Activated CD8-positive, alpha-beta memory T cell treated with anti-CD3 and anti-CD28 coated beads, Interleukin-2, amount 50 U/mL, for 24 hours (primary cell): ENCODE measurements around the gene SOHLH1.

ENCODE experiments used
- DNase-seq: peaks from one replicate; pipeline ENCODE4 v3.0.0-alpha.2; 2020; ENCODE audit errors: extremely low read depth

The SOHLH1 gene

DNA sequence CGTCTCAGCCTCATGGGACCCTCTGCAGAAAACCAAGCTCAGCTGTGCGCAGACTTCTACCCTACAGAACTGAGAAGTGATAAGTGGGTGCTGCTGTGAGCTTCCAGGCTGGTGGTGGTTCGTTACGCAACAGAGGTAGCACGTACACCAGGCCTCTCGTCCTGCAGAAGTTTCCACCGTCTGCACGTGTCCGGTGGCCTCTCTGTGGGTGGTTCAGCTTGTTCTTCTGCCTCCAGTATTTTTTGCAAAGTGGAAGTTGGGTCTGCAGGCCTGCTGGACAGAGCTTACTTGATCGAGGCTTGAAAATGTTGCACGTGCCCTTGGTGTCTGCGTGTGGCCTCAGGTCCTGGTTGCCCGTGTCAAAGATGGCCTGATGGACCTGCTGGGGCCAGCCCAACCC lies 30.2 kb upstream of the SOHLH1 start:
- no peak for DNase-seq

DNA sequence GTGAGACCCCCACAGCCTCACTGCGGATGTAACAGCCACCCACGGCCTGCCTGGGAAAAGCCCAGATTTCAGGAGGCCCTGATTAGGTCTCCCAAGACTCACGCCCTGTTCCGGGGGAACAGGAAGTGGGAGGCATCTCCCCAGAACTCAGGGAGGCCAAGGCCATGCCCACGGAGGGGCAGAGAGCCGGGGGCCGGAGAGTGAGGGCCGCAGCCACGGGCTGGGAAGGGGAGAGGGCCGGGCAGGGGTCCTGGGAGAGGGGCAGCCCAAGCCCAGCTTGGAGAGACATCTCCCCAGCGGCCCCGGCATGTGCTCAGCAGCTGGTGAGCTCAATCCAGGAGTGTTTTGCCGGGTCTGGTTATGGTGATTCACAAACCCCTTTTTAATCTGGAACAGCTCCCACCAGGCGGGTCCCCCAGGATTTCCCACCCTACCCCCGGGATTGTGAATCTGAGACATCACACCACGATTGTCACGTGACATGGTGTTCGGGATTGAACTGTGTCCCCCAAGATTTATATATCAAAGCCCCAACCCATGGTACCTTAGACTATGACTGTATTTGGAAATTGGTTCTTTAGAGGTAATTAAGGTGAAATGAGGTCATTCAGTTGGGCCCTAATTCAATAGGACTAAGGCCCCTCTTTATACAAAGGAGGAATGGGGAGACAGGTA lies 29.3 kb upstream of the SOHLH1 start:
- DNase-seq = no peak

DNA sequence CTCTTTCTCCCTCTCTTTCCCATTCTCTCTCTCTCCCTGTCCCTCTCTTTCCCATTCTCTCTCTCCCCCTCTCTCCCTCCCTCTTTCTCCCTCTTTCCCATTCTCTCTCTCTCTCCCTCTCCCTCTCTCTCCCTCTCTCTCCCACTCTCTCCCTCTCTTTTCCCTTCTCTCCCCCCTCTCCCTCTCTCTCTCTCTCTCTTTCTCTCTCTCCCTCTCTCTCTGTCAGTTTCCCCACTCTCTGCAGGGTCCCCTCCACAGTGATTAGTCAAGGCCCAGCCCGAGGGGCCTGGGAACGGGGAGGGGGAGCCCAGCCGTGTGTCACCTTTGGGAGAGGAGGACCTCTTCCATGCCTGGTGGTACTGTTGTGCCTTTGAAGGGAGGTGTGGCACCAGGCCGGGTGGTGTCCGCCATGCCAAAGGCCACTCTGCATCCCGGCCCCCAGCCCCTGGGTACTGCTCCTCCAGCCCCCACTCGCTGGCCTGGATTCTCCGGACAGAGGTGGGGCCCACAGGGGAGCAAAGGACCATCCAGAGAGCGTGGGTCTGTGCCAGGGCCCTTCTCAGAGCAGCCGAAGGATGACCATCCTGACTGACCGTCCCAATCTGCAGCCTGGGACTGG lies 28.1 kb upstream of the SOHLH1 start:
- no peak for DNase-seq

DNA sequence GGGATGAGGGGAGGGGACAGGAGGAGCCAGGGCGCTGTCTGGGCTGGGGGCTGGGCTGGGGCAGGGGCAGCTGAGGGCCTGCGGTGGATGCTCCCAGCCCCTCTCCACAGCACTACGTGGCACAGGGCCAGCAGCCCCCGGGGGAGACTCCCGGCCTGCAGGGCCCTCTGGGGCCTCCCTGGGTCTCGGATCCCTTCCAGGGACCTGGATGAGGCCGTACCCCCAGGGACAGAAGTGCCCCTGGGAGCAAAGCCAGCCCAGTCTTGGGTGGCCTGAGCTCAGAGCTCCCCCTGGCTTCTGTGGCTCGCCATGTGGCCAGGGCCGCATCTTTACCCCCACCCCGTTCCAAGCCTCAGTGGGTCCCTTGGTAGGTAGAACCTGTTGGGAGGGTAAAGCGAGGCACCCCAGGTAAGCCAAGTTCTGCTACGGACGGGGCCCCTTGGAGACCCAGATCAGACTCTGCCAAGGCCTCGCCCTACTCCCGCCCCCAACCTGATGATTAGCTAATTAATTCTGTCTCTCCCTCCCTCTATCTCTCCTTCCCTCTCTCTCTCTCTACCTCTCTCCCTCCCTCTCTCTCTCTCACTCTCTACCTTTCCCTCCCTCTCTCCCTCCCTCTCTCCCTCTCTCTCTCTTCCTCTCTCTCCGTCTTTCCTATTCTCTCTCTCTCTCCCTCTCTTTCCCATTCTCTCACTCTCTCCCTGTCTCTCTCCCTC lies 27.0 kb upstream of the SOHLH1 start:
- no peak for DNase-seq

DNA sequence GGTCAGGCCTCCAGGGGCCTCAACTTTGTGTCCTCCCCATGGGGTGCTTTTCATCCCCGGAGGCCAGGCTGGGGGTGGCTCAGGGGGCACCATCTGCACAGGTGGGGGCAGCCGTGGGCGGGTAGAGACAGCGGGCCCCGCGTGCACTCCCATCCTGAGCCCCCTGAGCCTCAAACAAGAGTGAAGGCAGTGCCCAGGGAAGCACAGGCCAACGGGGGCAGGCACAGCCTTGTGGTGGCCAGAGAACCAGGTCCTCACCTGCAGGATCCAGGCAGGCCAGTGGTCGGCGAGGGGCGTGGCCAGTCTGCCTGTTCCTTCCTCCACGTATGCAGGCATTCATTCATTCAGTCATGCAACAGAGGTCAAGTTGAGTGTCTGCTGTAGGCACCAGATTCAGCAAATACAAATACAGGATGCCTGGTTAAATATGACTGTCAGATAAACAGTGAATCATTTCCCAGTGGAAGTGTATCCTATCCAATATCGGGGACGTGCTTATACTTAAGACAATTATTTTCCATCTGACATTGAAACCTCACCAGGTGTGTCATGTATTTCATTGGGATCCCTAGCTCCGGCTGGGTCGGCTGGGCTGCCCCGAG lies 25.0 kb upstream of the SOHLH1 start:
- no peak for DNase-seq

DNA sequence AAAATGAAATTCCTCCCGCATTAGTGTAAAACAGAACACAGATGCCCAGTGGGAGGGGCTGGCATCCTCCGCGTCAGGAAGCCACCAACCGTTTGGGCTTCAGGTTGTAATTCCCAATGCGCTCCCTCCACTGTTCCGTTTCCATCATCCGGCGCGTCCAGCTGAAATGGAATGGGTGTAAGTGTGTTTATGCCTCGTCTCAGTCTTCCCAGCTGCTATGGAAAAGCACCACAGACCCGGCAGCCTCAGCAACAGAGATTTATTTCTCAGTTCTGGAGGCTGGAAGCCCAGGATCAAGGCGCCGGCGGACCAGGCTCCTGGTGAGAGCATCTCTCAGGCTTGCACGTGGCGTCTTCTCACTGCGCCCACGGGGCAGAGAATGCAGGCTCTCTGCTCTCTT lies 23.1 kb upstream of the SOHLH1 start:
- no peak for DNase-seq

DNA sequence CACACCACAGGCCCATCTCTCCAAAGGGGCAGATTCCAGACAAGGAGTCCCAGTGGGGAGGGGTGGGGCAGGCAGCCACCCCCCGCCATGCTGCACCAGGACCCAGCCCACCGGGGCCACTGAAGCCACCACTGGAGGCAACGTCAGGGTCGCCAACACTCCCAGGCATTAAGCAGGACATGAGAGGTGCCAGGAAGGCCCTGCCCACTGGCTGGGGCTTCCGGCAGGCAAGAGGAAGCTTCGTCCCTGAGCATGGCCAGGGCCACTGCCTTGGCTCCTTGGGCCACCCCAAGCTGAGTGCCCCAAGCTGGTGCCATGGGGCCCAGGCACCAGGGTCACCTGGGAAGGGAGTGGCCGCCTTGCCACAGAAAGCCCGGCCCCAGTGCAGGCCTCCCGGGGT lies 20.2 kb upstream of the SOHLH1 start:
- DNase-seq = no peak

DNA sequence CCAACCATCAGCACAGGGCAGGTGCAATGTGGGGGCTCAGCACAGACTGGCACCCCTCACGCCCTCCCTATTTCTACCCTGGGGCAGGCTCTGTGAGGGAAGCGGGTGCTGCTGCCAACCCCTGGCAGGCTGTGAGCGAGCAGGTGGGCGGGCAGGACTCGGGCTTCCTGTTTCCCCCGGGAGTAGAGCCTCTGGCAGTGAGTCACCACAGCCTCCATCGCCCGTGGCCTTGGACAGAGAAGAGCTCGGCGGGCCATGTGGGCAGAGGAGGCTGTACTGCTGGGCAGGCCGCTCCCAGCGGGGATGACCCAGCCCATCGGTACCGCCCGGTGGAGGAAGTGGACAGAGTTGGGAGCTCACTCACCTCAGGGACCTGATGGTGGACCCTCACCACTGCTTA lies 19.3 kb upstream of the SOHLH1 start:
- DNase-seq = no peak

DNA sequence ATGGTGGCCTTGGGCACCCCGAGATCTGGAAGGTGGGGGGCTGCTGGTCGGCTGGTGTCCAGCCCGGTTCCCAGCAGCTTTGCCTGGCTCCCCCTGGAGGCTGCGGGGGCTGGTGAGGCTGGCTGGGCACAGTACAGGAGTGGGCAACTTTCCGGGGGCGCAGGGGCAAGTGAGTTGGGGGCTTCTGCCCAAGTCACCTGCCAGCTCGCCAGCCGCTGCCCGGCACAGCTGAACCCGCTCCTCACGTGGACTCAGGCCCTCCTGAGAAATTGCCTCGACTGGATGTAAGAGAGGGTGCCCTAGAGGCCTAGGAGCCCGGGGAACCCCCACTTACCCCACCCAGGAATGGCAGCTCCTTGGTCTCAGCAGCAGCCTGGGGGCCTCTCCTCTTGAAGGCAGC lies 18.1 kb upstream of the SOHLH1 start:
- no peak for DNase-seq

DNA sequence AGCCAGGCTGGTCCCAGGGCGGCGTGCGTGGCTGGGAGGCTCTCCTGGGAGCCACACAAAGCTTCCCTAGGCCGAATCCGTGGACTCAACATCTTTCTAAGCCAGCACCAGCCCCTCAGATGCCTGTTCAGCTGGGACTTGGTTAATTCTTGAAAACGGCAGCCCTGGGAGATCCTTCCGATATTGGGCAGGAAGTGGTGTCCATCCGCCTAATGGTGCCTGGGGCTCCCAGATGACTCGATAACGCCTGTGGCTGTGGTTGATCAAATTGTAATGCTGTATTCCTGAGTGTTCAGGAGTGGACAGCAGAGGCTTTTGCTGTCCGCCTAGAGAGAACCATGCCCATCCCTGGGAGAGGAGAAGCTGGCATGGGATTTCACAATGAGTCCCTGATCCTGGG lies 16.8 kb upstream of the SOHLH1 start:
- no peak for DNase-seq

DNA sequence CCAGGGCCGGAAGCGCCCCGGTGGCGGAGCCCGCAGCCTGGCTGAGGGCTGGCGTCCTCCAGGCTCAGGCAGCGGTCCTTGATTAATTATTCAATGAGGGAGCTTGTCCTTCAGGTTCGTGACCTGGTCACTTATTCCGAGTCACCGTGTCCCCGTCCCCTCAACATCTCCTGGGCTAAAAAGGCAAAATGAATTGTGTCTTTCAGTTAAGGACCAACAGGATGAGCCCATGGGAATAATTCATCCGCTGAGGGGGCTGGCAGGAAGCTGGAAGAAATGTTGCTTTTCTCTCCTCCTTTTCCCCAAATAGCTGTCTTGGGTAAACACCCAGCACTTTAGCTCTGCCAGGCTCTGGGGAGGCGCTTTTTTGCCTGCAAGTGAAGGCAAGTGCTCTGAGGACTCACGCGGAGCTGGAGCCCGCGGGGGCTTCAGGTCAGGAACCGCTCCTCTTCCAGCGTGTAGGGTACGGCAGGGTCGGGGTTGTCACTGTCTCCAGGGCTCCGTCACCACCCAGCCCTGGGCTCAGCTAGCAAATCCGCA lies 15.8 kb upstream of the SOHLH1 start:
- DNase-seq = no peak

DNA sequence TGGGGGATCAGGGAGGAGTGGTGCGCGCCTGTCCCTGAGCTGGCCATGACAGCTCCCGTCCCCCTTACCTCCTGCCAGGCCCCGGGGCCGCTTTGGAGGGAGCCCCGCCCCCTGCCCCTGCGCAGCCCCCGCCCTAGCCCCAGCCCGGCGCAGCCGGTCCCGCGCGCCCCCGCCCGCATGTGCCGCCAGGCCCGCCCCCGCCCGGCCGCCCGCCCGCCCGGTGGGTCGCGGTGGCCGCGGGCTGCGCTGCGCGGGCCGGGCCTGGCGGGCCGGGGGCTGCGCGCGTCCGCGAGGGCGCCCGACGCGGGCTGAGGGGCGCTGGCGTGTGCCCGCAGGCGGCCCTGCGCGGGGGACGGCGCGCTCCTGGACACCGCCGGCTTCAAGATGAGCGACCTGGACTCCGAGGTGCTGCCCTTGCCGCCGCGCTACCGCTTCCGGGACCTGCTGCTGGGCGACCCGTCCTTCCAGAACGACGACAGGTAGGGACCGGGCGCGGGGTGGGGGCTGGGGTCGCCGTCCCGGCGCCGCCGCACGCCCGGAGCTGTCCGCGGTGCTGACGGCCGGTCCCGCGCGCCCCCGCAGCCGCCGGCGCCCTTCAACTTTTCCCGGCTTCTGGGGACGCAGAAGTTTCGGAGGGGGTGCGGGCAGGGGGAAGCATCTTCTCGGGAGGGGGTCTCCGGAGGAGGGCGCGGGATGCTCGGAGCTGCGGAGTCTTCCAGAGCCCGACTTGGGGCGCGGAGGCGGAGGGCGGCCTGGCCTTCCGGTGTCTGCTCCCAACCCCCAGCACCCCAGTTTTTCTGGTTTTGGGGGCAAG lies 15.2 kb upstream of the SOHLH1 start:
- no peak for DNase-seq

DNA sequence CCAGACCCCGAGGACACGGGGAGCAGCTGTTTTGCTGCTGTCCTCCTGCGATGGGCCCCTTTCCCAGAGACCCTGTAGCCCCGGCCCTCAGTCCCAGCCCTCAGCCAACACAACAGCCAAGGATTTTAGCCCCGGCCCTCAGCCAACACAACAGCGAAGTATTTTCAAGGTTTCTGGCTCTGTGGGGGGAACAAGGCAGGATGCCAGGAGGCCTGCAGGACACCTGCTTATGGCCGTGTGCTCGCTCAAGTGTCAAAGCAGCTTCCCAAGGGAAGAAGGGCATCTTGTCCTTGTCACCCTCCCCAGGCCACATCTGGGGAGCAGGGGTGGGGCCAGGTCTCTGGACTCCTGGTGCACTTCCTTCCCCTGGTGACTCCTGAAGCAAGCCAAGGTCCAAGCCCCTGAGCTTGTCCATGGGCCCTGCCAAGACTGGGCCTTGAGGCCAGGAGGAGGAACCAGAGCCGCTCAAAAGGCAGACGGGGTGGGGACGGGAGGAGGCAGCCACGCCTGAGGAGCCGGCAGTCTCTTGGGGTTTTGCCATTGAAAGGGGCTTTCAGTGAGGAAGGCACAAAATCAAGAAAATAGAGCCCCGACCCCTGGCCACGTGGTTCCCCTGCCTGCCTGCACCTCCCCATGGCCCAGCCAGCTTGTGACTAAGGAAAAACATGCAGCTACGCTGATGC lies 13.5 kb upstream of the SOHLH1 start:
- no peak for DNase-seq

DNA sequence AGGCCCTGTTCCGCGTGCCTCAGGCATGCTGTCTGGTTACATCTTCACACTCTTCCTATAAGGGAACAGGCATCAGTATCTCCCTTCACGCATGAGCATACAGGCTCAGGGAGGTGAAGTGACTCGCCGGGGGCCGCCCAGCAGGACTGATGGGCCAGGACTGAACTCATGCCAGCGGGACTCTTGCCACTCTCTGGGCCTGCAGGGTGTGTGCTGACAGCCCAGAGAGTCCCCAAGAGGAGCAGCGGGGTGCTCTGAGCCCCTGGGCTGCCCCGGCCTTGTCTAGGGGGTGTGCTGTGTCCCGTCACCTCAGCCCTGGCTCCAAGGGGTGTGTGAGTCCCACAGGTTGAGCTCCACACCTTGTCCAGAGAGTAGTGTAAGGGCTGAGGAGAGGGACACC lies 12.6 kb upstream of the SOHLH1 start:
- no peak for DNase-seq

DNA sequence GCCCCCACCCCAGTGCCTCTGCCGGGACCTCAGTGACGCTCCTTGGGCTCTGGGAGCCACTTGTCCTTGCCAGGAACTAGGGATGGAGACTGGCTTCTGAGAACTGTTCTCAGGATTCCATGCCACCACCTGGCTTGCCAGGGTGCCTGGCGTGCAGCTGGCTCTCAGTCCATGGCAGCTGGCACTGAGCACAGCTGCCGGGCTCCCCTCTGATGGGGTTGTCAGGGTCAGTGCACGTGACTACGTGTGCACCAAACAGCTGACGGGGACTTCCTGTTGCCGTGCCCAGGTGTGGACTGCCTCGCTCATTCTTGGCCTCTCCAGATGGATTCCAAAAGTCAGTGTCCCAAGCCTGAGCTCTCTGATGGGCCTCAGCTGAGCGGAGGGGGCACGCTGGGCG lies 12.1 kb upstream of the SOHLH1 start:
- no peak for DNase-seq

DNA sequence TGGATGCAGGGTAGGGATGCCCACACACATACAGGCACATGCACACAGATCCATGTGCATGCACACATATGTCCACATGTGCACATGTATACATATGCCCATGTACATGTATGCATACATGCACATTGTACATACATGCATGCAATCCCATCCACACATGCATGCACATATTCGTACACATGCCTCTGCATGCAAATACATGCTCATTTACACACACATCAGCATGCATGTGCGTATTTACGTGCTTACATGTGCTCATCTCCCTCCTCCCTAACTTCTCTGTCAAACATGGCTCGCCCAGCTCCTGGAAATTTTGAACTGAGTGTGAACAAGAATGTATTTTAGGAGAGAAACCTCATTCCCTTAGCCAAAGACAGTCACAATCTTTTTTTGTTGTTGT lies 8.9 kb upstream of the SOHLH1 start:
- no peak for DNase-seq

DNA sequence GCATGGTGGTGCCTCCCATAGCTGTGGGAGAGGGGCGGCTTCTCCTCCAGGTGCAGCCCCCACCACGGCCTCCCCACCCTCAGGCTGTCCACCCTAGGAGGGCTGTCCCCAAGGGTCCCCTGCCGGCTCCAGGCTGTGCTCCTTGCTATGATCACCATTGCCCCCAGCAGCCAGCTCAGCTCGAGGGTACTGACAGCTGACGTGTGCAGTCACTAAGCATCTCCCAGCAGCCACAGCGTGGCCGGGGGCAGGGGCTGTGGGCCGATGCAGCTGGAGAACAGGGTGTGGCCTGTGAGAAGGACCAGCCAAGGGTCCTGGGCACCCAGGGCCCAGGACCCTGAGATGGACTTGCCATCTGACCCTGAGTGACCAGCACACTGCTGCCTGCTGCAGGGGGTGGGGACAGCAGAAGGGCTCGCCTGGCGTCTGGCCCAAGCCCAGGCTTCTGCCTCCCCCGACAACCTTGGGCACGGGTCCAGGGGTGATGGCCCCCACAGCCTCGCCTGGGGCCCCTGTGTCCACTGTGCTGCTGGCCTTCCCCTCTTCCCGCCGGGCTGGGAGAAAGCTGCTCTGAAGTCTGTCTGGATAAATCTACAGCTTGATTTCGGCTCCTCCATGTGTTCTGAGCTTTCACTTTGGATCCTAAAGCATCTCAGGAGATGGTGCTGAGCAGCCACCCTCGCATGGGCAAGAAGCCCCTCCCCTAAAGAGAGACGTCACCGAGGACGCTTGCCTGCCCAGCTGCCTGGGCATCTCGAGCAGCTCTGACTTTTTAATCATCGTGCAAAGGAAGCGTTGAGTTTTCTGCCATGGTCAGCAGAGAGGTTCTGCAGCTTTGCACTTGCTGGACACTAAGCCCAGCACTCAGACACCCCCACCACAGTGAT lies 8.2 kb upstream of the SOHLH1 start:
- no peak for DNase-seq

DNA sequence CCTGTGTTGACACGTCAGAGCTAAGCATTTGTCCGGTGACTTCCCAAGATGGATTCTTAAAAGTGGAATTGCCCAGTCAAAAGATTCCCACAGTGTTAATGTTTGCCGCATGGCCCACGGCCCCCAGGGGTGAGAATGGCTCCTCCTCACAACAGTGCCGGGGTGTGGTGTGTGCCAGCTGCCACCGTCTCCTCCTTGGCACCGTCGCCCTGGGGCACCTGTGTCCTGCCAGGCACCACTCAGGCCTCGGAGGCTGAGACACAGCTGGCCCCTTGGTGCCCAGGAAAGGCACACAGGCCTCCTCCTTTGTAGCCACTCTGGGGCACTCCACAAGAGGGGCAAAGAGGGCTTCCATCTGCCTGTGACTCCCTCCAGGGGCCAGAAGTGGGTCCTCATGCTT lies 7.0 kb upstream of the SOHLH1 start:
- DNase-seq = no peak

DNA sequence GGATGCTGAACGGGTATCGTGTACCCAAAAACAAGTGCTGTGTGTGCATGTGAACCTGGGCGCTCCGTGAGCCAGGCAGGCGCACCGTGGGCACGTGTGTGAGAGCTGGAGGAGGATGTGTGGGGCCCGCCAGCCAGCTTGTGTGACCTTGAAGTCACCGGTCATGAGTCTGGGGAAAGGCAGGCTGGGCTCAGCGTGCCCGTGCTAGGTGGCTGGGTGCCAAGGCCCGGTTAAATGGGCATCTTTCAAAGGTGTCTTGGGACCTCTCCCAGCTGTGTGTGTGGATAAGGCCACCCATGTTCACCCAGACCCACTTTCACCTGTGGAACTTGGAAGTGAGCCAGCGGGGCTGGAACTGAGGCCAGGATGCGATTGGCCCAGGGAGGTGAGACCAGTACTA lies 6.1 kb upstream of the SOHLH1 start:
- DNase-seq = no peak

DNA sequence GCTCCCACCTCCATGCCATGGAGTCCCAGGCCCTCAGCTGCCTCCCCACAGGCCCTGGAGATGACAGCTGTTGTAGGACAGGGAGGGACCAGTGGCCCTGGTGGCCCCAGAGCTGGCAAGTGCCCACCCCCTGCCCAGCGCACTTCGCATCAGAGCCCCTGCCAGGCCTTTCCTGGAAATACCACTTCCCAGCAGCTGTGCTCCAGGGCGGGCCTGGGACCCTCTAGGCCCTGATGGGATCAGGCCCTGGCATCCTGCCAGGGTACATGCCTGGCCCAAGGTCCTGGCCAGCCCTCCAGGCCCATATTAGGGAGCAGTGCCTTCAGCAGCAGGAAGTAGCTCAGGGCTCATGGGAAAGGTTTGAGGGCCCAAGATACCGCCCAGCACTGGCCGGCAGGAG lies 5.2 kb upstream of the SOHLH1 start:
- DNase-seq = no peak
